ENCODE data around the gene CDYL2. TPM values are rescaled to one million over a fixed set of nuclear protein-coding genes. Genes with fewer than 3 reads are reported as not detected.

CDYL2 gene
- total and polyA plus RNA-seq, 4 donors, result 0.84 to 4.1 (median 2.3) TPM

DNA sequence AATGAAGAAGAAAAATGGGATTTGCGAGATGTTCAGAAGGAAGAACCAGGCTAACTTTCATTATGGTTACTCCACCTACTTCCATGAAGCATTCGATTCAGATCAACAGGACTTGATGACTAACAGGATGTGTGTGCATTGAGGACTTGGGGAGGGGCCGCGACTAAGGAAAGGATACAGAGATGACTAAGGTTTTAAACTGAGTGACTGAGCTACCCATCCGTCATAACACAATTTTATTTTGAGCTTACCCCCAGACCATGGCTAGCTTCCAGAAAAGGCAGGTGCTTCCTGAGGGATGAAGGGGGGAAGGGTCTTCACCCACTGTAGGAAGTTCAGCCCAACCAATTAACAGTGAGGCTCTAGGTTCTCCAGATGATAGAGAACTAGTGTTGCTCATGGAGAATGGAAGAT lies 2.5 kb upstream of the CDYL2 start:
- Histone ChIP-seq H3K9ac (ENCODE audit: low read depth in 1 of 2, low read length in 2 of 2) (no peak overlapping the region), H3K9me3 (ENCODE audit: control insufficient read depth in 4 of 4, low read length in 3 of 4) (no peaks in the 10 kb centered on the region), H3K4me1 (ENCODE audit: control insufficient read depth in 4 of 4, insufficient read depth in 4 of 4, low read length in 3 of 4) (peaks cover 2 to 5% (median 3%) of the 10 kb centered on the region in 4 donors), H3K36me3 (ENCODE audit: control insufficient read depth in 4 of 4, insufficient read depth in 3 of 4, low read depth in 1 of 4, low read length in 3 of 4) (no peaks in the 10 kb centered on the region), H3K27me3 (ENCODE audit: control insufficient read depth in 4 of 4, insufficient read depth in 4 of 4, low read length in 3 of 4) (no peaks in the 10 kb centered on the region), H3K4me3 (ENCODE audit: low read depth in 1 of 3, low read length in 3 of 3) (no peak overlapping the region), H3K27ac (ENCODE audit: low read depth in 1 of 2, low read length in 2 of 2) (no peak overlapping the region)
- 77% methylated on average over 5 of the region's 5 CpGs for WGBS
- TF ChIP-seq JUND (IDR thresholded peaks at IDR 0.05) (no peak), HNF4G (IDR thresholded peaks at IDR 0.05) (no peak), FOXA2 (IDR thresholded peaks at IDR 0.05) (no peak), CTCF (IDR thresholded peaks at IDR 0.05; ENCODE audit: low read depth, low read length, missing input control) (no peak), HNF4A (conservative IDR thresholded peaks at IDR 0.05) (no peak), EGR1 (IDR thresholded peaks at IDR 0.05; ENCODE audit: low read depth in 2 of 2) (no peak), TAF1 (conservative IDR thresholded peaks at IDR 0.05) (no peak), RXRA (IDR thresholded peaks at IDR 0.05) (no peak), SP1 (IDR thresholded peaks at IDR 0.05) (no peak), NR2F2 (IDR thresholded peaks at IDR 0.05) (no peak), ZBTB33 (IDR thresholded peaks at IDR 0.05) (no peak), FOXA1 (IDR thresholded peaks at IDR 0.05) (no peak), GABPA (IDR thresholded peaks at IDR 0.05 in 1 of 2, conservative IDR thresholded peaks at IDR 0.05 in 1 of 2) (no peak), YY1 (IDR thresholded peaks at IDR 0.05) (no peak)
- TF ChIP-seq, protein P1, sequence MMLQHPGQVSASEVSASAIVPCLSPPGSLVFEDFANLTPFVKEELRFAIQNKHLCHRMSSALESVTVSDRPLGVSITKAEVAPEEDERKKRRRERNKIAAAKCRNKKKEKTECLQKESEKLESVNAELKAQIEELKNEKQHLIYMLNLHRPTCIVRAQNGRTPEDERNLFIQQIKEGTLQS (IDR thresholded peaks at IDR 0.05), result no peak
- TF ChIP-seq, protein P2, sequence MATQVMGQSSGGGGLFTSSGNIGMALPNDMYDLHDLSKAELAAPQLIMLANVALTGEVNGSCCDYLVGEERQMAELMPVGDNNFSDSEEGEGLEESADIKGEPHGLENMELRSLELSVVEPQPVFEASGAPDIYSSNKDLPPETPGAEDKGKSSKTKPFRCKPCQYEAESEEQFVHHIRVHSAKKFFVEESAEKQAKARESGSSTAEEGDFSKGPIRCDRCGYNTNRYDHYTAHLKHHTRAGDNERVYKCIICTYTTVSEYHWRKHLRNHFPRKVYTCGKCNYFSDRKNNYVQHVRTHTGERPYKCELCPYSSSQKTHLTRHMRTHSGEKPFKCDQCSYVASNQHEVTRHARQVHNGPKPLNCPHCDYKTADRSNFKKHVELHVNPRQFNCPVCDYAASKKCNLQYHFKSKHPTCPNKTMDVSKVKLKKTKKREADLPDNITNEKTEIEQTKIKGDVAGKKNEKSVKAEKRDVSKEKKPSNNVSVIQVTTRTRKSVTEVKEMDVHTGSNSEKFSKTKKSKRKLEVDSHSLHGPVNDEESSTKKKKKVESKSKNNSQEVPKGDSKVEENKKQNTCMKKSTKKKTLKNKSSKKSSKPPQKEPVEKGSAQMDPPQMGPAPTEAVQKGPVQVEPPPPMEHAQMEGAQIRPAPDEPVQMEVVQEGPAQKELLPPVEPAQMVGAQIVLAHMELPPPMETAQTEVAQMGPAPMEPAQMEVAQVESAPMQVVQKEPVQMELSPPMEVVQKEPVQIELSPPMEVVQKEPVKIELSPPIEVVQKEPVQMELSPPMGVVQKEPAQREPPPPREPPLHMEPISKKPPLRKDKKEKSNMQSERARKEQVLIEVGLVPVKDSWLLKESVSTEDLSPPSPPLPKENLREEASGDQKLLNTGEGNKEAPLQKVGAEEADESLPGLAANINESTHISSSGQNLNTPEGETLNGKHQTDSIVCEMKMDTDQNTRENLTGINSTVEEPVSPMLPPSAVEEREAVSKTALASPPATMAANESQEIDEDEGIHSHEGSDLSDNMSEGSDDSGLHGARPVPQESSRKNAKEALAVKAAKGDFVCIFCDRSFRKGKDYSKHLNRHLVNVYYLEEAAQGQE (IDR thresholded peaks at IDR 0.05), result no peak
- TF ChIP-seq, protein P3, sequence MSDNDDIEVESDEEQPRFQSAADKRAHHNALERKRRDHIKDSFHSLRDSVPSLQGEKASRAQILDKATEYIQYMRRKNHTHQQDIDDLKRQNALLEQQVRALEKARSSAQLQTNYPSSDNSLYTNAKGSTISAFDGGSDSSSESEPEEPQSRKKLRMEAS (IDR thresholded peaks at IDR 0.05), result no peak
- DNase-seq (ENCODE audit: low spot score), result no peak

DNA sequence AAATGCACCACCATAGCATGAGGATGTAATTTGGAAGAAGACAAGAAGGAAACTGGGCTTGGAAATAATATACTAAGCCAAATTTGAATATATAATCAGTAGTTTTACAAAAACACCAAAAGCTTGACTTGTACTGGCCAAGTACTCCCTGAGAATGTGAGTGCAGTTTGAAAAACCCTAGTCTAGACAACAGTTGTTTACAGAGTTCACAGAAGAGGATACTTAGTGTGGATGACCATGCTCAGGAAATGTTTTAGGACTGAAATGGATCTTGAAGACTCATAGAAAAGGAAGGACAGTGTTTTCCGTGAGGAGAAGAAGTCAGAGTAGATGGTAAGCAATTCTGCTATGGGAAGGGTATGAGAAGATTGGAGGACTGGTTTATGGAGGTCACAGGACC lies 1.9 kb upstream of the CDYL2 start:
- H3K27ac ChIP-seq (ENCODE audit: low read depth in 1 of 2, low read length in 2 of 2), result no peak overlapping the region
- H3K27me3 ChIP-seq (ENCODE audit: control insufficient read depth in 4 of 4, insufficient read depth in 4 of 4, low read length in 3 of 4), result no peaks in the 10 kb centered on the region
- no peak overlapping the region for H3K4me3 ChIP-seq (ENCODE audit: low read depth in 1 of 3, low read length in 3 of 3)
- peaks cover 2 to 5% (median 3%) of the 10 kb centered on the region in 4 donors for H3K4me1 ChIP-seq (ENCODE audit: control insufficient read depth in 4 of 4, insufficient read depth in 4 of 4, low read length in 3 of 4)
- no peaks in the 10 kb centered on the region for H3K36me3 ChIP-seq (ENCODE audit: control insufficient read depth in 4 of 4, insufficient read depth in 3 of 4, low read depth in 1 of 4, low read length in 3 of 4)
- 90% methylated on average over 1 of the region's 1 CpG for WGBS
- no peak overlapping the region for H3K9ac ChIP-seq (ENCODE audit: low read depth in 1 of 2, low read length in 2 of 2)
- no peaks in the 10 kb centered on the region for H3K9me3 ChIP-seq (ENCODE audit: control insufficient read depth in 4 of 4, low read length in 3 of 4)
- DNase-seq (ENCODE audit: low spot score), result no peak
- TF ChIP-seq HNF4A (conservative IDR thresholded peaks at IDR 0.05) (no peak), YY1 (IDR thresholded peaks at IDR 0.05) (no peak), NR2F2 (IDR thresholded peaks at IDR 0.05) (no peak), FOXA1 (IDR thresholded peaks at IDR 0.05) (no peak), HNF4G (IDR thresholded peaks at IDR 0.05) (no peak), GABPA (IDR thresholded peaks at IDR 0.05 in 1 of 2, conservative IDR thresholded peaks at IDR 0.05 in 1 of 2) (no peak), ZBTB33 (IDR thresholded peaks at IDR 0.05) (no peak)
- TF ChIP-seq, protein P2 (IDR thresholded peaks at IDR 0.05), result no peak
- TF ChIP-seq, protein P1 (IDR thresholded peaks at IDR 0.05), result no peak

Data from liver (tissue), 9 donors.